ENCODE measurements around the gene LAMB3.

The LAMB3 gene

GRCh38 chr1:209585197-209585596 is 67.0 kb downstream of the LAMB3 start:
- H3K36me3 ChIP-seq (ENCODE audit: control insufficient read depth, insufficient read depth, low read length), result no peaks in the 10 kb centered on the region
- peaks cover 21% of the 10 kb centered on the region for H3K27me3 ChIP-seq (ENCODE audit: control insufficient read depth, insufficient read depth, low read length, poor library complexity, severe bottlenecking)
- H3K9me3 ChIP-seq (ENCODE audit: control insufficient read depth, low read length), result no peaks in the 10 kb centered on the region
- WGBS, 2 experiments, result 68 to 69% methylated on average over 5 of the region's 5 CpGs
- H3K4me3 ChIP-seq (ENCODE audit: insufficient read depth, low read depth, low read length), result no peak overlapping the region
- H3K4me1 ChIP-seq (ENCODE audit: control insufficient read depth, insufficient read depth, low read length), result peaks cover 10% of the 10 kb centered on the region
- H3K27ac ChIP-seq (ENCODE audit: insufficient read depth, low read depth, low read length, poor library complexity, severe bottlenecking), result no peak overlapping the region

- Histone ChIP-seq H3K27ac (ENCODE audit: insufficient read depth, low read depth, low read length, poor library complexity, severe bottlenecking) (peak overlapping the region; percentile 47), H3K27me3 (ENCODE audit: control insufficient read depth, insufficient read depth, low read length, poor library complexity, severe bottlenecking) (peaks cover 21% of the 10 kb centered on the region), H3K4me3 (ENCODE audit: insufficient read depth, low read depth, low read length) (peak overlapping the region; percentile 40), H3K4me1 (ENCODE audit: control insufficient read depth, insufficient read depth, low read length) (peaks cover 10% of the 10 kb centered on the region), H3K36me3 (ENCODE audit: control insufficient read depth, insufficient read depth, low read length) (no peaks in the 10 kb centered on the region), H3K9me3 (ENCODE audit: control insufficient read depth, low read length) (no peaks in the 10 kb centered on the region)
- WGBS, 2 experiments, result 50 to 54% methylated on average over 13 of the region's 13 CpGs
Observed at GRCh38 chr1:209584231-209584672, 68.0 kb downstream of the LAMB3 start.

GRCh38 chr1:209583408-209583807 is 68.8 kb downstream of the LAMB3 start, which contains the start of gene CAMK1G:
TSS of gene CAMK1G (plus strand) at chr1:209583714. CDS start at chr1:209594984, 11,270 bp downstream.
- WGBS, 2 experiments, result 12 to 19% methylated on average over 6 of the region's 6 CpGs

GRCh38 chr1:209580577-209580976 is 71.6 kb downstream of the LAMB3 start:
- Histone ChIP-seq H3K9me3 (ENCODE audit: control insufficient read depth, low read length) (no peaks in the 10 kb centered on the region), H3K36me3 (ENCODE audit: control insufficient read depth, insufficient read depth, low read length) (no peaks in the 10 kb centered on the region), H3K27ac (ENCODE audit: insufficient read depth, low read depth, low read length, poor library complexity, severe bottlenecking) (no peak overlapping the region), H3K4me1 (ENCODE audit: control insufficient read depth, insufficient read depth, low read length) (peaks cover 10% of the 10 kb centered on the region), H3K4me3 (ENCODE audit: insufficient read depth, low read depth, low read length) (no peak overlapping the region), H3K27me3 (ENCODE audit: control insufficient read depth, insufficient read depth, low read length, poor library complexity, severe bottlenecking) (peaks cover 10% of the 10 kb centered on the region)
- 93% methylated on average over 1 to 2 of the region's 2 CpGs for WGBS, 2 experiments

More at GRCh38 chr1:209583408-209583807, 68.8 kb downstream of the LAMB3 start, which contains the start of gene CAMK1G:
- Histone ChIP-seq H3K4me1 (ENCODE audit: control insufficient read depth, insufficient read depth, low read length) (peaks cover 10% of the 10 kb centered on the region), H3K36me3 (ENCODE audit: control insufficient read depth, insufficient read depth, low read length) (no peaks in the 10 kb centered on the region), H3K27ac (ENCODE audit: insufficient read depth, low read depth, low read length, poor library complexity, severe bottlenecking) (peak within 1 kb of the TSS; percentile 47), H3K9me3 (ENCODE audit: control insufficient read depth, low read length) (no peaks in the 10 kb centered on the region), H3K27me3 (ENCODE audit: control insufficient read depth, insufficient read depth, low read length, poor library complexity, severe bottlenecking) (peaks cover 21% of the 10 kb centered on the region), H3K4me3 (ENCODE audit: insufficient read depth, low read depth, low read length) (peak within 1 kb of the TSS; percentile 40)

DNA sequence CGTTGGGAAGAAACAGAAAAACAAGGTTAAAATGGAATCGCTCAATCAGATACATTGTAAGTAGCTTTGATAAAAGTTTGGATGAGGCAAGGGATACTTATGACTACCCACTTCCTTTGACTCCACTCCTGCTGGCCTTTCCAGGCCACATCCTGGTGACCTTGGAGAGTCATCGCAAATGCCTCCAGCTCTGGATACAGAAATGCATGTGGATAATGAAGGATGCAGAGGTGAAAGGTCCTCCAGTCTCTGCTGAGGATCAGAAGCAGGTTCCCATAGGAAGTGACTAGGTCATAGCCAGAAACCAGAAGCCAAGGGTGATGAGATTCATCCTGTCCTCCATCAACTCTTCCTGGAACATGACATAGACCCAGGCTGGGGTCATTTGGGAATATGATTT is 74.9 kb downstream of the LAMB3 start:
- 93 to 94% methylated on average over 3 of the region's 3 CpGs for WGBS, 2 experiments
- no peaks in the 10 kb centered on the region for H3K9me3 ChIP-seq (ENCODE audit: control insufficient read depth, low read length)
- H3K36me3 ChIP-seq (ENCODE audit: control insufficient read depth, insufficient read depth, low read length), result no peaks in the 10 kb centered on the region
- no peaks in the 10 kb centered on the region for H3K27me3 ChIP-seq (ENCODE audit: control insufficient read depth, insufficient read depth, low read length, poor library complexity, severe bottlenecking)
- H3K4me3 ChIP-seq (ENCODE audit: insufficient read depth, low read depth, low read length), result no peak overlapping the region
- H3K4me1 ChIP-seq (ENCODE audit: control insufficient read depth, insufficient read depth, low read length), result no peaks in the 10 kb centered on the region
- H3K27ac ChIP-seq (ENCODE audit: insufficient read depth, low read depth, low read length, poor library complexity, severe bottlenecking), result no peak overlapping the region

- 21 to 22% methylated on average over 12 of the region's 12 CpGs for WGBS, 2 experiments
- no peak overlapping the region for H3K4me3 ChIP-seq (ENCODE audit: insufficient read depth, low read depth, low read length)
- no peaks in the 10 kb centered on the region for H3K27me3 ChIP-seq (ENCODE audit: control insufficient read depth, insufficient read depth, low read length, poor library complexity, severe bottlenecking)
- no peaks in the 10 kb centered on the region for H3K4me1 ChIP-seq (ENCODE audit: control insufficient read depth, insufficient read depth, low read length)
- no peaks in the 10 kb centered on the region for H3K36me3 ChIP-seq (ENCODE audit: control insufficient read depth, insufficient read depth, low read length)
- no peaks in the 10 kb centered on the region for H3K9me3 ChIP-seq (ENCODE audit: control insufficient read depth, low read length)
- H3K27ac ChIP-seq (ENCODE audit: insufficient read depth, low read depth, low read length, poor library complexity, severe bottlenecking), result no peak overlapping the region
Observed at GRCh38 chr1:209576392-209577197, 75.6 kb downstream of the LAMB3 start.

GRCh38 chr1:209570743-209571142 is 81.5 kb downstream of the LAMB3 start:
- no peaks in the 10 kb centered on the region for H3K4me1 ChIP-seq (ENCODE audit: control insufficient read depth, insufficient read depth, low read length)
- H3K27me3 ChIP-seq (ENCODE audit: control insufficient read depth, insufficient read depth, low read length, poor library complexity, severe bottlenecking), result no peaks in the 10 kb centered on the region
- no peak overlapping the region for H3K27ac ChIP-seq (ENCODE audit: insufficient read depth, low read depth, low read length, poor library complexity, severe bottlenecking)
- no peaks in the 10 kb centered on the region for H3K36me3 ChIP-seq (ENCODE audit: control insufficient read depth, insufficient read depth, low read length)
- no peak overlapping the region for H3K4me3 ChIP-seq (ENCODE audit: insufficient read depth, low read depth, low read length)
- no peaks in the 10 kb centered on the region for H3K9me3 ChIP-seq (ENCODE audit: control insufficient read depth, low read length)
- WGBS, 2 experiments, result 92 to 97% methylated on average over 2 of the region's 3 CpGs

DNA sequence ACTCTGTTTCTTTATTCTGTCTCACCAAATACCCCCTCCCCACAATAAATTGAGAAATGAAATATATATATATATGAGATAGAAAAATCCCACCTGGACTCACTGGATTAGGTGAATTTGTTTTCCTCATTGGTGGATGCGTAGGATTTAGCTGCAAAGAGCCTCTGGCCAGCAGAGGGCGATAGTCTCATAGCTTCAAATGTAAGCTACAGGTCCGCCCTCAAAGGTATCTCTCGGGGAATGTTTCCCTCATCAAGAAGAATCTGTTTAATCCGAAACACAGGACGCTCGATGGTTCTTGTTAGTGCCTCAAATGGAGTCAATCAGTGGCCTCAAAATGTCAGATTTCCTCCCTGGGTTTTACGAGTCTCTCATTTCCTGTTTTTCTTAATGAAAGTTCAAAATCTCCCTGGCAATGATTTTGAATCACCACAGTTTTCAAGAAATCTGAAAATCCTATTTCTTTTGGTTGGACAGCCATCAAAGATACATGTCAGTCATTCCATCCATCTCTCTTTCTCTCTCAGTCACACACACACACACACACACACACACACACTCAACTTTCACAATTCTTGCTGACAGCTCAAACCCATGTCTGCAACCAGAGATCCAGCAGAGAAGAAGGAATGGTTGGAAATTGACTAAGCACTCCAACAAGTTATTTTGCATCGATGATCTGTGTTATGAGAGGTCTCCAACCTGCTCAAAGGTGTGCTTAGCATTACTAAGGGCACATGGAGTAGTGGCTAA is 82.6 kb downstream of the LAMB3 start:
- no peaks in the 10 kb centered on the region for H3K9me3 ChIP-seq (ENCODE audit: control insufficient read depth, low read length)
- 34 to 35% methylated on average over 9 of the region's 9 CpGs for WGBS, 2 experiments
- H3K4me1 ChIP-seq (ENCODE audit: control insufficient read depth, insufficient read depth, low read length), result no peaks in the 10 kb centered on the region
- no peak overlapping the region for H3K4me3 ChIP-seq (ENCODE audit: insufficient read depth, low read depth, low read length)
- H3K36me3 ChIP-seq (ENCODE audit: control insufficient read depth, insufficient read depth, low read length), result no peaks in the 10 kb centered on the region
- no peak overlapping the region for H3K27ac ChIP-seq (ENCODE audit: insufficient read depth, low read depth, low read length, poor library complexity, severe bottlenecking)
- peaks cover 3% of the 10 kb centered on the region for H3K27me3 ChIP-seq (ENCODE audit: control insufficient read depth, insufficient read depth, low read length, poor library complexity, severe bottlenecking)

- Histone ChIP-seq H3K4me1 (ENCODE audit: control insufficient read depth, insufficient read depth, low read length) (no peaks in the 10 kb centered on the region), H3K27me3 (ENCODE audit: control insufficient read depth, insufficient read depth, low read length, poor library complexity, severe bottlenecking) (peaks cover 3% of the 10 kb centered on the region), H3K9me3 (ENCODE audit: control insufficient read depth, low read length) (no peaks in the 10 kb centered on the region), H3K27ac (ENCODE audit: insufficient read depth, low read depth, low read length, poor library complexity, severe bottlenecking) (no peak overlapping the region), H3K36me3 (ENCODE audit: control insufficient read depth, insufficient read depth, low read length) (no peaks in the 10 kb centered on the region), H3K4me3 (ENCODE audit: insufficient read depth, low read depth, low read length) (no peak overlapping the region)
- no CpG with 5 or more reads among the region's 1 CpG for WGBS, 2 experiments
Observed at GRCh38 chr1:209567698-209568175, 84.5 kb downstream of the LAMB3 start.
